Mucosa of descending colon (tissue), 3 donors: Measurements from ENCODE around the gene PSMD13. TPM values are rescaled to one million over a fixed set of nuclear protein-coding genes. Genes with fewer than 3 reads are reported as not detected.

Source experiments
- ATAC-seq: fragments of 200-7000 bp; cut with Tn5 transposase; one replicate; pipeline ENCODE4 v1.9.1; 2020; ENCODE audit warnings: mild to moderate bottlenecking, moderate library complexity
- DNase-seq, 3 donors: peaks; one replicate each; pipeline ENCODE4 v3.0.0-alpha.2; 2020
- H3K36me3 ChIP-seq: fragments of 200-600 bp; one replicate; pipeline ENCODE4 v1.8.0; 2021; ENCODE audit warnings: low read depth, mild to moderate bottlenecking
- H3K4me1 ChIP-seq: fragments of 200-600 bp; one replicate; pipeline ENCODE4 v1.8.0; 2021; ENCODE audit warnings: low read depth, mild to moderate bottlenecking
- H3K4me3 ChIP-seq: fragments of 200-600 bp; one replicate; pipeline ENCODE4 v1.8.0; 2021; ENCODE audit warnings: mild to moderate bottlenecking
- H3K9me3 ChIP-seq: fragments of 200-600 bp; one replicate; pipeline ENCODE4 v1.8.0; 2021; ENCODE audit warnings: mild to moderate bottlenecking
- CTCF ChIP-seq: fragments of 200-600 bp; IDR thresholded peaks from one replicate; pipeline ENCODE4 v1.8.0; 2022; ENCODE audit warnings: antibody characterized with exemption, mild to moderate bottlenecking
- intact Hi-C, 2 donors: fragments of 100-400 bp; cut with DNase I in 1 of 2; cut with micrococcal nuclease in 1 of 2; formaldehyde crosslinking; loops; one replicate each; pipeline versions ENCODE4 v1.11.0 to v1.11.1; 2022; cut with DNase I, micrococcal nuclease
- total RNA-seq, 3 donors: library from RNA; stranded (reverse); fragmentation: NEBNext Ultra II Directional in 2 of 3; extraction: Animal tissue kit (Norgen Biotek cat#: 25700) in 2 of 3; gene quantifications; one replicate each; pipeline versions ENCODE4 v1.2.1 to v1.2.4, GENCODE V29; 2021 to 2023
- donor health status: DM: no; HTN: no; CAD: no; lungs with moderate emphysema.
- donor health status: DM: no; HTN: no; CAD: no.
- donor health status: DM: no; HTN: yes; CAD: no.

Gene PSMD13
- total RNA-seq, 3 donors from 2014 or later: 92.6 to 110 (median 96.4) TPM

GRCh38 chr11:253160-253885 is 16.5 kb downstream of the PSMD13 start:
- no peaks in the 10 kb centered on the region for H3K4me1 ChIP-seq
- ATAC-seq (no peak), DNase-seq (no peak)
- no peak for TF ChIP-seq CTCF
- no peaks in the 10 kb centered on the region for H3K9me3 ChIP-seq
- no peak overlapping the region for H3K4me3 ChIP-seq
- intact Hi-C loops: no loop called here
- peaks cover 6% of the 10 kb centered on the region for H3K36me3 ChIP-seq

GRCh38 chr11:253886-254270 is 17.1 kb downstream of the PSMD13 start:
- no peak for ATAC-seq
- H3K36me3 ChIP-seq: peaks cover under 1% of the 10 kb centered on the region
- intact Hi-C loops: no loop called here

GRCh38 chr11:255176-255575 is 18.4 kb downstream of the PSMD13 start:
- ATAC-seq (no peak), DNase-seq (no peak)
- no peaks in the 10 kb centered on the region for H3K4me1 ChIP-seq
- H3K9me3 ChIP-seq: no peaks in the 10 kb centered on the region
- no peak for TF ChIP-seq CTCF
- intact Hi-C loops: no loop called here
- no peaks in the 10 kb centered on the region for H3K36me3 ChIP-seq
- H3K4me3 ChIP-seq: no peak overlapping the region

More at GRCh38 chr11:253886-254270, 17.1 kb downstream of the PSMD13 start:
- no peak overlapping the region for H3K4me3 ChIP-seq
- no peaks in the 10 kb centered on the region for H3K4me1 ChIP-seq
- no peaks in the 10 kb centered on the region for H3K9me3 ChIP-seq
- no peak for TF ChIP-seq CTCF
- DNase-seq: no peak

GRCh38 chr11:255816-256215 is 19.0 kb downstream of the PSMD13 start:
- ATAC-seq (no peak), DNase-seq (no peak)
- H3K4me1 ChIP-seq: no peaks in the 10 kb centered on the region
- no peak overlapping the region for H3K4me3 ChIP-seq
- intact Hi-C loops: no loop called here
- TF ChIP-seq CTCF: no peak
- no peaks in the 10 kb centered on the region for H3K9me3 ChIP-seq
- no peaks in the 10 kb centered on the region for H3K36me3 ChIP-seq

- Histone ChIP-seq H3K36me3 (no peaks in the 10 kb centered on the region), H3K4me3 (no peak overlapping the region), H3K4me1 (no peaks in the 10 kb centered on the region), H3K9me3 (no peaks in the 10 kb centered on the region)
- intact Hi-C loops: no loop called here
- no peak for TF ChIP-seq CTCF
- no peak for ATAC-seq
- no peak for DNase-seq
These were observed 20.4 kb downstream of the PSMD13 start for GRCh38 chr11:256952-257737.
